Peyer's patch (tissue), 4 donors: ENCODE data around the gene GPR152. TPM values are rescaled to one million over a fixed set of nuclear protein-coding genes. Genes with fewer than 3 reads are reported as not detected.

Source experiments
- DNase-seq, 3 donors: peaks; one replicate each; pipeline ENCODE4 v3.0.0-alpha.2; 2017 to 2019
- H3K27ac ChIP-seq, 4 donors: fragments of 200-600 bp; sonication (generic); one replicate each; pipeline ENCODE4 v1.5.1; 2016 to 2019
- H3K27me3 ChIP-seq, 2 donors: fragments of 200-600 bp; sonication (generic); one replicate each; pipeline ENCODE4 v1.5.1; 2019
- H3K36me3 ChIP-seq, 3 donors: fragments of 200-600 bp; sonication (generic); one replicate each; pipeline ENCODE4 v1.5.1; 2016 to 2019
- H3K4me1 ChIP-seq, 4 donors: fragments of 200-600 bp; sonication (generic); one replicate each; pipeline ENCODE4 v1.5.1; 2016 to 2019
- H3K4me3 ChIP-seq, 4 donors: fragments of 200-600 bp; sonication (generic); 1 replicate in 3 of 4; 2 replicates in 1 of 4; pipeline ENCODE4 v1.5.1; 2016 to 2019; ENCODE audit warnings: mild to moderate bottlenecking in 1 of 4
- H3K9me3 ChIP-seq, 4 donors: fragments of 200-600 bp; sonication (generic); one replicate each; pipeline ENCODE4 v1.5.1; 2016 to 2019; ENCODE audit warnings: mild to moderate bottlenecking in 1 of 4
- CTCF ChIP-seq, 6 experiments: fragments of 450-650 bp in 4 of 6; fragments of 200-600 bp in 2 of 6; sonication (generic) in 1 of 6; IDR thresholded peaks; one replicate each; pipeline ENCODE4 v1.5.1; 2017 to 2019; ENCODE audit warnings: antibody characterized with exemption in 6 of 6, mild to moderate bottlenecking in 3 of 6, moderate library complexity in 1 of 6
- POLR2A ChIP-seq, 2 donors: fragments of 450-650 bp; IDR thresholded peaks; one replicate each; pipeline ENCODE4 v1.5.1; 2017; ENCODE audit warnings: antibody characterized with exemption in 2 of 2, mild to moderate bottlenecking in 2 of 2, moderate library complexity in 2 of 2
- total RNA-seq, 4 donors: library from RNA; depleted of rRNA; stranded (reverse); fragments of >200 nt; gene quantifications; one replicate each; pipeline ENCODE4 v1.1.0, GENCODE V29; 2016

Gene GPR152
- total RNA-seq, 4 donors from 2014 or later: not detected

GRCh38 chr11:67440229-67441097 lies 12.1 kb downstream of the GPR152 start:
- no peaks in the 10 kb centered on the region for H3K9me3 ChIP-seq
- no peaks in the 10 kb centered on the region for H3K27me3 ChIP-seq
- H3K4me3 ChIP-seq: no peak overlapping the region
- H3K27ac ChIP-seq: peak overlapping the region; percentile 44 to 99 (median 78)
- TF ChIP-seq POLR2A (IDR thresholded peaks at IDR 0.05) (no peak), CTCF (IDR thresholded peaks at IDR 0.05) (no peak)
- H3K36me3 ChIP-seq: peaks cover 0 to 57% (median 0%) of the 10 kb centered on the region in 3 donors
- peaks cover 0 to 60% (median 44%) of the 10 kb centered on the region in 4 donors for H3K4me1 ChIP-seq
- DNase-seq: no peak

DNA sequence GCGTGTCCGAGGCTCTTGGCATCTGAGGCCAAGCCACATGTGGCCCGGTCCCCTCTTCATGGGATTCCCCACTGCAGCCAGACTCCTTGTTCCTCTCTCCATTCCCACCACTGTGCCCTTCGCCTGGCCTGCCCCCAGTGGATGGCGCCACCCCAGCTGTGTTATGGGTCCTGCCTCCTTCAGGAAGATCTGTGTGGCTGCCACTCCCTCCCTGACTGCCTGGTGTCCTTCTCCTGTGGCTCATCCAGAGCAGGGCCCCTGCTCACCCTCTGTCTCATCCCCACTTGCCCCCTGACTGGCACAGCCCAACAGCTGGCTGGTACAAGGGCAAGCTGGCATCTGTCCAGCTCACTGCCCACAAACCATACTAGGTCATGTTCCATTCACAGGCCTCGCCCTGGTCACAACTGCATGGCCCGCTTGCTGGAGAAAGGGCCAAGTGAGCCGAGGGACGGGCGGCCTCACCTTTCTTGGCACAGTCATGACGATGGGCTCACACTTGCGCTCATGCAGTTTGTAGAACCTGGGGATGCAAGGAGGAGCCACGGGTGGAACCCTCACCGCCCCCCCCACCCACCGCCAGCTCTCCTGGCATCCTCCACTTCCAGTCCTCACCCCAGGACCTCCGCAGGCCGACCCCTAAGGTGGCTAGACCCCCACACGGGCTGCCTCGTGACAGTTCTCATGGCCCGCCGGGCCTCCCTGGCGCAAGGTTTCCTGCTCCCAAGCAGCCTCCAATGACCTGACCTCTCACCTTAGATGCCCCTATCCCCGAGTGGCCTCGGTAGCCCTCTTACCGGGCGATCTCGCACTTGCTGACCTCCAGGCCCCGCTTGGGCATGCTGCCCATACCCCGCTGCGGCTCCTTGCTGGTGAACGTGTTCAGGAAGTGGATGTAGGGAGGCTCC lies 13.0 kb downstream of the GPR152 start:
- Histone ChIP-seq H3K27ac (peak overlapping the region; percentile 44 to 99 (median 78)), H3K4me1 (peaks cover 0 to 57% (median 43%) of the 10 kb centered on the region in 4 donors), H3K27me3 (no peaks in the 10 kb centered on the region), H3K4me3 (peak overlapping the region in 1 of 4 donors; percentile 81), H3K36me3 (peaks cover 0 to 66% (median 0%) of the 10 kb centered on the region in 3 donors), H3K9me3 (no peaks in the 10 kb centered on the region)
- peak in 2 of 3 donors; percentile 64 to 72 for DNase-seq
- TF ChIP-seq POLR2A (IDR thresholded peaks at IDR 0.05) (no peak), CTCF (IDR thresholded peaks at IDR 0.05) (peak in 2 of 6 experiments; percentile 13 to 22)

DNA sequence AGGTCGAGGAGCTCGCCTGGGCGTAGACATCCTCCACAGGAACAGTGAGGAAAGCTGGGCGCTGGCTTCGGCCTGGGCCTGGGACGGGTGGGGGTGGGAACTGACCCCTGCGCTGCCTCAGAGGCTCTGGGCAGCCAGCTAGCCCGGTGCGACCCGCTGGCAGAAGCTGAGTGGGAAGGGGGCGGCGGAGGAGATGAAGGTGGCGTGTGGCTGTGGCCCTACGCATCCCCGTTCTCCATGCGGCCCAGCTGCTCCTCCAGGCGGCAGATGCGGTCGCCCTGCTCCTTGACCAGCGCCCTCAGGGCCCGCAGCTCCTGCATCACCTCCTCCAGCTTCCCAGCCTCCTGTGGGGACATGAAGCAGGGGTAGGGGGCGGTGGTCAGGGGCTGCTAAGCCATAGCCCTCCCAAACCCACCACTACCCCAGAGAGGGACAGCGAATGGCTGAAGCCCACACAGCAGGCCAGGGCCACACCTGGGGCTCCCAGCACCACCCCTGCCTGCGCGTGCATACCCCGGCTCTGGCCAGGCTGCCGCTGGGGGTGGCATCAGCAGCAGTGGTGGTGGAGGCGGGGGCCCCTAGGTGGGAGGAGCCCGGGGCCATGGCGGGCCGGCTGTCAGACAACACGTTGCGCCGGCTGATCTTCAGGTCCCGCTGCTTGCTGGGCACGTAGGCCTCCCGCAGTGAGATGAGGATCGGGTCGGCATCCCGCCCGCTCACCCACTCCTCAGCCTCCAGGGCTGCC lies 14.2 kb downstream of the GPR152 start:
- peaks cover 0 to 65% (median 40%) of the 10 kb centered on the region in 4 donors for H3K4me1 ChIP-seq
- H3K27ac ChIP-seq: peak overlapping the region; percentile 83 to 99 (median 88)
- peak overlapping the region; percentile 49 to 81 (median 64) for H3K4me3 ChIP-seq

DNA sequence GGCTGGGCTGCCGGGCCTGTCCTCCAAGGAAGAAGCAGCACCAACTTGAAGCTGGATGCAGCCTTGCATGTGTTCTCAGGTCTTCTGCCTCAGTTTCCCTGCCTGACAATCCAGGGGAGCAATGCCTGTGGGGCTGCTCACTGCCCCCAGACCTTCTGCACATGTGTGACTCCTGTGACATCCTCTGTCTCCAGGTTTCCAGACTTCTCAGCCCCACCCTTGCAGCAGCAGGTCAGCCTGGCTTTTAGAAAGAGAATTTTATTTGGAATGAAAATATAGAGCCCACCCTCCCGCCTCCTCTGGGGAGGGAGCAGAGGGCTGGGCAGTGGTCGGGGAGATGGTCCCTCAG lies 14.7 kb downstream of the GPR152 start:
- DNase-seq: no peak

More for the DNA sequence above, 14.2 kb downstream of the GPR152 start:
- H3K9me3 ChIP-seq: no peaks in the 10 kb centered on the region
- no peaks in the 10 kb centered on the region for H3K27me3 ChIP-seq
- H3K36me3 ChIP-seq: peaks cover 0 to 78% (median 0%) of the 10 kb centered on the region in 3 donors
- peak in 2 of 3 donors; percentile 89 to 91 for DNase-seq
- TF ChIP-seq CTCF (IDR thresholded peaks at IDR 0.05) (no peak), POLR2A (IDR thresholded peaks at IDR 0.05) (peak in 1 of 2 donors; percentile 10)

More for the DNA sequence above, 14.7 kb downstream of the GPR152 start:
- Histone ChIP-seq H3K4me1 (peaks cover 0 to 64% (median 39%) of the 10 kb centered on the region in 4 donors), H3K36me3 (peaks cover 0 to 84% (median 0%) of the 10 kb centered on the region in 3 donors), H3K27me3 (no peaks in the 10 kb centered on the region), H3K27ac (peak overlapping the region; percentile 83 to 99 (median 88)), H3K4me3 (peak overlapping the region; percentile 49 to 81 (median 64)), H3K9me3 (no peaks in the 10 kb centered on the region)
- TF ChIP-seq POLR2A (IDR thresholded peaks at IDR 0.05) (no peak), CTCF (IDR thresholded peaks at IDR 0.05) (no peak)
